Osteoblast (primary cell): ENCODE measurements around the gene C1QC. TPM values are rescaled to one million over a fixed set of nuclear protein-coding genes. Genes with fewer than 3 reads are reported as not detected.
A peak's percentile ranks its signal among the peaks of the same experiment; 100 is the strongest.

Experiments
- DNase-seq: peaks from one replicate; pipeline ENCODE4 v3.0.0; 2011; ENCODE audit warnings: low spot score, mixed read lengths; ENCODE audit not compliant: insufficient read length; ENCODE audit errors: missing footprints
- H2AFZ ChIP-seq: 2 replicates; pipeline ENCODE4 v1.6.0; 2011; ENCODE audit warnings: mild to moderate bottlenecking, low read length
- H3K27ac ChIP-seq: 2 replicates; pipeline ENCODE4 v1.5.1; 2011; ENCODE audit warnings: mild to moderate bottlenecking, low read depth, low read length, moderate library complexity
- H3K27me3 ChIP-seq: 2 replicates; pipeline ENCODE4 v1.6.0; 2012; ENCODE audit warnings: mild to moderate bottlenecking, control low read depth, inconsistent platforms, low read length, moderate library complexity; ENCODE audit not compliant: insufficient read depth
- H3K36me3 ChIP-seq: 2 replicates; pipeline ENCODE4 v1.5.1; 2011; ENCODE audit warnings: mild to moderate bottlenecking, low read length, control low read depth, moderate library complexity; ENCODE audit not compliant: insufficient read depth
- H3K4me1 ChIP-seq: 2 replicates; pipeline ENCODE4 v1.5.1; 2011; ENCODE audit warnings: mild to moderate bottlenecking, low read length, control low read depth, moderate library complexity; ENCODE audit not compliant: insufficient read depth
- H3K4me2 ChIP-seq: 2 replicates; pipeline ENCODE4 v1.6.0; 2011; ENCODE audit warnings: mild to moderate bottlenecking, low read length; ENCODE audit not compliant: insufficient read depth
- H3K4me3 ChIP-seq: fragments of 200-600 bp; sonication (generic); 3 replicates; pipeline ENCODE4 v1.5.1; 2012; ENCODE audit warnings: mild to moderate bottlenecking, low read length, inconsistent platforms; ENCODE audit not compliant: insufficient read depth
- H3K79me2 ChIP-seq: 2 replicates; pipeline ENCODE4 v1.6.0; 2012; ENCODE audit warnings: mild to moderate bottlenecking, low read length, control low read depth, inconsistent platforms; ENCODE audit not compliant: insufficient read depth
- H3K9me3 ChIP-seq: 2 replicates; pipeline ENCODE4 v1.5.1; 2011; ENCODE audit warnings: low read depth, low read length, control low read depth
- H4K20me1 ChIP-seq: 2 replicates; pipeline ENCODE4 v1.6.0; 2012; ENCODE audit warnings: mild to moderate bottlenecking, low read length, control low read depth; ENCODE audit not compliant: insufficient read depth
- CTCF ChIP-seq: IDR thresholded peaks from 2 replicates; pipeline ENCODE4 v1.5.1; 2011; ENCODE audit warnings: mild to moderate bottlenecking, low read depth, low read length, moderate library complexity; ENCODE audit errors: extremely low read depth
- total RNA-seq: library from RNA; depleted of rRNA; stranded (reverse); fragments of >200 nt; gene quantifications from 2 replicates; pipeline ENCODE4 v1.2.3, GENCODE V29; 2012

C1QC gene
- total RNA-seq, 1 donor: 2.2 TPM

- Histone ChIP-seq H3K79me2 (no peaks in the 10 kb centered on the region), H3K4me1 (no peaks in the 10 kb centered on the region), H4K20me1 (peaks cover 3% of the 10 kb centered on the region), H3K36me3 (no peaks in the 10 kb centered on the region), H3K9me3 (no peaks in the 10 kb centered on the region), H3K4me2 (no peak overlapping the region), H2AFZ (no peak overlapping the region), H3K27ac (no peak overlapping the region), H3K27me3 (peaks cover 14% of the 10 kb centered on the region), H3K4me3 (no peak overlapping the region)
- DNase-seq: no peak
- no peak for TF ChIP-seq CTCF
These were observed 41.8 kb upstream of the C1QC start for GRCh38 chr1:22601610-22602009.

- H3K27ac ChIP-seq: no peak overlapping the region
- peaks cover 3% of the 10 kb centered on the region for H4K20me1 ChIP-seq
- no peak overlapping the region for H3K4me3 ChIP-seq
- no peaks in the 10 kb centered on the region for H3K36me3 ChIP-seq
- peaks cover 14% of the 10 kb centered on the region for H3K27me3 ChIP-seq
- no peak for DNase-seq
- no peak overlapping the region for H3K4me2 ChIP-seq
- no peaks in the 10 kb centered on the region for H3K4me1 ChIP-seq
- TF ChIP-seq CTCF: no peak
- H3K9me3 ChIP-seq: no peaks in the 10 kb centered on the region
- no peaks in the 10 kb centered on the region for H3K79me2 ChIP-seq
- no peak overlapping the region for H2AFZ ChIP-seq
These were observed 41.2 kb upstream of the C1QC start for GRCh38 chr1:22602060-22602740.

GRCh38 chr1:22606161-22606560 lies 37.3 kb upstream of the C1QC start:
- no peak for TF ChIP-seq CTCF
- H4K20me1 ChIP-seq: no peaks in the 10 kb centered on the region
- H3K9me3 ChIP-seq: no peaks in the 10 kb centered on the region
- no peaks in the 10 kb centered on the region for H3K36me3 ChIP-seq
- peaks cover 19% of the 10 kb centered on the region for H3K27me3 ChIP-seq
- DNase-seq: no peak
- H3K4me3 ChIP-seq: no peak overlapping the region
- no peaks in the 10 kb centered on the region for H3K4me1 ChIP-seq
- no peak overlapping the region for H3K27ac ChIP-seq
- H3K79me2 ChIP-seq: no peaks in the 10 kb centered on the region
- H3K4me2 ChIP-seq: no peak overlapping the region
- H2AFZ ChIP-seq: no peak overlapping the region

GRCh38 chr1:22607154-22607553 lies 36.3 kb upstream of the C1QC start:
- Histone ChIP-seq H3K4me3 (no peak overlapping the region), H4K20me1 (no peaks in the 10 kb centered on the region), H3K4me1 (no peaks in the 10 kb centered on the region), H2AFZ (no peak overlapping the region), H3K79me2 (no peaks in the 10 kb centered on the region), H3K9me3 (no peaks in the 10 kb centered on the region), H3K27ac (no peak overlapping the region), H3K36me3 (no peaks in the 10 kb centered on the region), H3K27me3 (peaks cover 19% of the 10 kb centered on the region), H3K4me2 (no peak overlapping the region)
- peak; percentile 84 for DNase-seq
- TF ChIP-seq CTCF: no peak
